Measurements from ENCODE around the gene MRPS34.

The MRPS34 gene

DNA sequence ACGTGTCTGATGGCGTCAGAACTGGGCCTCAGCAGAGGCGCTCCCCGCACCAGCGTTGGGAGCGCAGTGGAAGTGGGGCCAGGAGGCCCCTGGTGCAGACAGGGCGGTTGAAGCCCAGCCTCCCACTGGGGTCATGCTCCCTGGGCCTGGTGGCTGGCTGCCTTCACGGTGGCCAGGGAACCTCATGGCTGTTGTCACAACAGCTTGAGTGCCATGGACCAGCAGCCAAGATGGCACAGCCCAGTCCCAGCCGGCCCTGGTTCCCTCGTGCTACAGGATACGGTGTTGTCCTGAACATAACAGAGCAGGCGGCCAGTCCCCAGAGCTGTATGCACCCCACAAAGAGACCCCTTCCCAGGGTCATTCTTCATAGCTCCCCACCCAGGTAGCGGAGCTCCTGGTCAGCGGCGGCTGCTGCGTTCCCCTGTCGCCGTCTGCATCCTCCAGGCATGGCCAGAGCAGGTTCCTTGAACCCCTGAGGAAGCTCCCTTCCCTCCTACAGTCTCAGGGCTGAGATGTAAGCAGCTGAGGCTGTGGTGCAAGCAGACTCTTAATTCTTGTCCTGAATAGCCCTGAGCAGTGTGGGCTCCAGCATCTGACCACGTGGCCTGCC is 31.3 kb downstream of the MRPS34 start:
- peaks cover 13% of the 10 kb centered on the region; the same call in 1 of the 2 replicates for H3F3A ChIP-seq (ENCODE audit: insufficient read depth, low read length)
- no peak for DNase-seq
- H3K4me3 ChIP-seq (ENCODE audit: low read length): no peak overlapping the region
- H3K27me3 ChIP-seq (replicated peaks; ENCODE audit: insufficient read depth, low read length): no peaks in the 10 kb centered on the region
- H3K36me3 ChIP-seq (replicated peaks; ENCODE audit: insufficient read depth, low read length): no peaks in the 10 kb centered on the region
- H3K9me3 ChIP-seq (replicated peaks; ENCODE audit: insufficient read depth, low read length): no peaks in the 10 kb centered on the region
- H4K20me1 ChIP-seq (ENCODE audit: insufficient read depth, low read length): no peaks in the 10 kb centered on the region
- H3K4me1 ChIP-seq (ENCODE audit: low read length): no peaks in the 10 kb centered on the region
- H3K9ac ChIP-seq (ENCODE audit: low read length): no peak overlapping the region
- H3K27ac ChIP-seq (ENCODE audit: low read length): no peak overlapping the region
- H3K4me2 ChIP-seq (ENCODE audit: low read depth, low read length): no peak overlapping the region
- no peaks in the 10 kb centered on the region for H3K9me2 ChIP-seq (replicated peaks; ENCODE audit: insufficient read depth, low read length)
- TF ChIP-seq EZH2 (optimal IDR thresholded peaks at IDR 0.05; ENCODE audit: low read depth, low read length) (no peak), EZH2phosphoT487 (IDR thresholded peaks at IDR 0.05; ENCODE audit: low read length) (no peak)
- TF ChIP-seq, protein P1, sequence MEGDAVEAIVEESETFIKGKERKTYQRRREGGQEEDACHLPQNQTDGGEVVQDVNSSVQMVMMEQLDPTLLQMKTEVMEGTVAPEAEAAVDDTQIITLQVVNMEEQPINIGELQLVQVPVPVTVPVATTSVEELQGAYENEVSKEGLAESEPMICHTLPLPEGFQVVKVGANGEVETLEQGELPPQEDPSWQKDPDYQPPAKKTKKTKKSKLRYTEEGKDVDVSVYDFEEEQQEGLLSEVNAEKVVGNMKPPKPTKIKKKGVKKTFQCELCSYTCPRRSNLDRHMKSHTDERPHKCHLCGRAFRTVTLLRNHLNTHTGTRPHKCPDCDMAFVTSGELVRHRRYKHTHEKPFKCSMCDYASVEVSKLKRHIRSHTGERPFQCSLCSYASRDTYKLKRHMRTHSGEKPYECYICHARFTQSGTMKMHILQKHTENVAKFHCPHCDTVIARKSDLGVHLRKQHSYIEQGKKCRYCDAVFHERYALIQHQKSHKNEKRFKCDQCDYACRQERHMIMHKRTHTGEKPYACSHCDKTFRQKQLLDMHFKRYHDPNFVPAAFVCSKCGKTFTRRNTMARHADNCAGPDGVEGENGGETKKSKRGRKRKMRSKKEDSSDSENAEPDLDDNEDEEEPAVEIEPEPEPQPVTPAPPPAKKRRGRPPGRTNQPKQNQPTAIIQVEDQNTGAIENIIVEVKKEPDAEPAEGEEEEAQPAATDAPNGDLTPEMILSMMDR (IDR thresholded peaks at IDR 0.05; ENCODE audit: low read length): no peak
- no peak overlapping the region for H2AFZ ChIP-seq (ENCODE audit: low read length)
- no peaks in the 10 kb centered on the region for H3K79me2 ChIP-seq (ENCODE audit: low read length)

DNA sequence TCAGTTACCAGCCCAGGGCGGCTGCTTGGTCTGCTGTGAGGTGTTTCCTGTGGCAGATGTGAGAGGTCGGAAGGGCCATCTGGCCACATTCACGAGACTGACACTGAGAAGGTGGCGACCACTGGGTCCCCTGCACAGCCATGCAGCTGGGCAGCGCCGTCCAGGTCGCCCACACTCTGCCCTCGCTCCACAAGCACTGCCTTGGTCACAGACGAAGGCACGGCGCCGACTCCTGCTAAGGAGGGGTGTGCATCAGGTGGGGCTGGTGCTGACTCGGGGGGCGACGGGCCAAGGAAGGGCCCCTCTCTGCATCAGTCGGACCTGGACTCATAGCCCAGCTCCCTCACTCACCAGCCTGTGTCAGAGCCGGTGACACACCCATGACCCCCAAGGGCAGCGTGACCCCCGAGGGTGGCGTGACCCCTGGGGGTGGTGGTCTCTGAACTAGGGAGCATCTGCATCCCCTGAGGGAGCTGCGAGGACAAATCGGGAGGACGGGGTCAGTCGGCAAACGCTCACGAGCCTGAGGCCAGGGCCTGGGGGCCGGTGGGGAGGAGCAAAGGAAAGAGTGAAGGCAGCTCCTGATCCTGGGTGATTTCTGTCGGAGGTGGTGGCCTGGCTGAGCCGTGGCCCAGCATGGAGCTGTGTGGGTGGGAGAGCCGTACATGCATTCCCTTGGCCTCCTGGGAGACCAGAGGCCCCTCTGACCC is 32.0 kb downstream of the MRPS34 start:
- Histone ChIP-seq H3K27me3 (replicated peaks; ENCODE audit: insufficient read depth, low read length) (no peaks in the 10 kb centered on the region), H3K4me1 (ENCODE audit: low read length) (no peaks in the 10 kb centered on the region), H3K4me3 (ENCODE audit: low read length) (no peak overlapping the region), H3F3A (ENCODE audit: insufficient read depth, low read length) (peaks cover 13% of the 10 kb centered on the region; the same call in 1 of the 2 replicates), H3K4me2 (ENCODE audit: low read depth, low read length) (no peak overlapping the region), H4K20me1 (ENCODE audit: insufficient read depth, low read length) (no peaks in the 10 kb centered on the region), H2AFZ (ENCODE audit: low read length) (no peak overlapping the region), H3K9me2 (replicated peaks; ENCODE audit: insufficient read depth, low read length) (no peaks in the 10 kb centered on the region), H3K27ac (ENCODE audit: low read length) (no peak overlapping the region), H3K9ac (ENCODE audit: low read length) (no peak overlapping the region), H3K9me3 (replicated peaks; ENCODE audit: insufficient read depth, low read length) (no peaks in the 10 kb centered on the region), H3K36me3 (replicated peaks; ENCODE audit: insufficient read depth, low read length) (no peaks in the 10 kb centered on the region), H3K79me2 (ENCODE audit: low read length) (no peaks in the 10 kb centered on the region)
- no peak for DNase-seq
- TF ChIP-seq, protein P1 (IDR thresholded peaks at IDR 0.05; ENCODE audit: low read length): no peak
- TF ChIP-seq EZH2 (optimal IDR thresholded peaks at IDR 0.05; ENCODE audit: low read depth, low read length): no peak
- TF ChIP-seq EZH2phosphoT487 (IDR thresholded peaks at IDR 0.05; ENCODE audit: low read length): no peak

DNA sequence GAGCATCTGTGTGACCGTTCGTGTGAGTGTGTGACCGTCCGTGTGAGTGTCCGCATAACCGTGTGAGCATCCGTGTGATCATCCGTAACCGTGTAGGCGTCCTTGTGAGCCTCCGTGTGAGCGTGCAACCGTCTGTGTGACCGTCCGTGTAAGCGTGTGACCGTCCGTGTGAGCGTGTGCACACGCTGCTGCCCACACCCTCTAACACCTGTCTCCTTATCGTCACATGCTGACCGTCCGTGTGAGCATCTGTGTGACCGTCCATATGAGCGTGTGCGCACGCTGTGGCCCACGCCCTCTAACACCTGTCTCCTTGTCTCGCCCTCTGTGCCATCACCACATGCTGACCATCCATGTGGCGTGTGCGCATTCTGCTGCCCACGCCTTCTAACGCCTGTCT is 32.7 kb downstream of the MRPS34 start:
- Histone ChIP-seq H3K36me3 (replicated peaks; ENCODE audit: insufficient read depth, low read length) (no peaks in the 10 kb centered on the region), H3K27ac (ENCODE audit: low read length) (no peak overlapping the region), H3K4me1 (ENCODE audit: low read length) (no peaks in the 10 kb centered on the region), H3K9me2 (replicated peaks; ENCODE audit: insufficient read depth, low read length) (no peaks in the 10 kb centered on the region), H3K9ac (ENCODE audit: low read length) (no peak overlapping the region), H3K27me3 (replicated peaks; ENCODE audit: insufficient read depth, low read length) (no peaks in the 10 kb centered on the region), H3F3A (ENCODE audit: insufficient read depth, low read length) (peaks cover 17% of the 10 kb centered on the region), H3K4me3 (ENCODE audit: low read length) (no peak overlapping the region), H3K79me2 (ENCODE audit: low read length) (no peaks in the 10 kb centered on the region), H3K9me3 (replicated peaks; ENCODE audit: insufficient read depth, low read length) (no peaks in the 10 kb centered on the region), H4K20me1 (ENCODE audit: insufficient read depth, low read length) (no peaks in the 10 kb centered on the region), H2AFZ (ENCODE audit: low read length) (no peak overlapping the region), H3K4me2 (ENCODE audit: low read depth, low read length) (no peak overlapping the region)
- no peak for DNase-seq
- TF ChIP-seq EZH2phosphoT487 (IDR thresholded peaks at IDR 0.05; ENCODE audit: low read length) (no peak), EZH2 (optimal IDR thresholded peaks at IDR 0.05; ENCODE audit: low read depth, low read length) (no peak)
- TF ChIP-seq, protein P1 (IDR thresholded peaks at IDR 0.05; ENCODE audit: low read length): no peak
